ENCODE measurements around the gene ZNF423. TPM values are rescaled to one million over a fixed set of nuclear protein-coding genes. Genes with fewer than 3 reads are reported as not detected.

The ZNF423 gene
- total and polyA plus RNA-seq, 7 donors, result 2.3 to 30.7 (median 14.4) TPM

GRCh38 chr16:49585143-49585832, 270.6 kb downstream of the ZNF423 start:
- 91 to 94% (median 92%) methylated on average over 11 of the region's 11 CpGs for WGBS, 3 donors
- no peak for TF ChIP-seq CTCF (IDR thresholded peaks at IDR 0.05)
- intact Hi-C loops (cut with DNase I), result no loop called here

GRCh38 chr16:49583911-49584310, 272.0 kb downstream of the ZNF423 start:
- no peak overlapping the region for H3K27ac ChIP-seq
- no peaks in the 10 kb centered on the region for H3K9me3 ChIP-seq
- ATAC-seq (no peak), DNase-seq (no peak)
- WGBS, 3 donors, result 80 to 87% (median 86%) methylated on average over 3 of the region's 3 CpGs
- intact Hi-C loops (cut with DNase I), result no loop called here
- TF ChIP-seq CTCF (IDR thresholded peaks at IDR 0.05), result no peak
- H3K4me3 ChIP-seq, result no peak overlapping the region
- no peaks in the 10 kb centered on the region for H3K36me3 ChIP-seq (ENCODE audit: insufficient read depth in 1 of 2, low read depth in 1 of 2)
- H3K4me1 ChIP-seq, result peaks cover 26% of the 10 kb centered on the region
- H3K27me3 ChIP-seq (ENCODE audit: insufficient read depth in 3 of 3, low read length in 2 of 3), result no peaks in the 10 kb centered on the region

More at GRCh38 chr16:49585143-49585832, 270.6 kb downstream of the ZNF423 start:
- no peaks in the 10 kb centered on the region for H3K9me3 ChIP-seq
- ATAC-seq (no peak), DNase-seq (no peak)
- no peaks in the 10 kb centered on the region for H3K36me3 ChIP-seq (ENCODE audit: insufficient read depth in 1 of 2, low read depth in 1 of 2)
- H3K27me3 ChIP-seq (ENCODE audit: insufficient read depth in 3 of 3, low read length in 2 of 3), result no peaks in the 10 kb centered on the region
- H3K27ac ChIP-seq, result no peak overlapping the region
- no peak overlapping the region for H3K4me3 ChIP-seq
- peaks cover 26% of the 10 kb centered on the region for H3K4me1 ChIP-seq

GRCh38 chr16:49581630-49582298, 274.1 kb downstream of the ZNF423 start:
- H3K36me3 ChIP-seq (ENCODE audit: insufficient read depth in 1 of 2, low read depth in 1 of 2), result no peaks in the 10 kb centered on the region
- peaks cover 17% of the 10 kb centered on the region for H3K4me1 ChIP-seq
- TF ChIP-seq CTCF (IDR thresholded peaks at IDR 0.05), result no peak
- no peaks in the 10 kb centered on the region for H3K27me3 ChIP-seq (ENCODE audit: insufficient read depth in 3 of 3, low read length in 2 of 3)
- no peak for DNase-seq
- H3K9me3 ChIP-seq, result no peaks in the 10 kb centered on the region
- intact Hi-C loops (cut with DNase I), result no loop called here
- H3K4me3 ChIP-seq, result no peak overlapping the region
- ATAC-seq, result peak in 2 of 4 donors; percentile 61 to 62
- 36 to 49% (median 40%) methylated on average over 13 of the region's 13 CpGs for WGBS, 3 donors
- H3K27ac ChIP-seq, result no peak overlapping the region

- TF ChIP-seq CTCF (IDR thresholded peaks at IDR 0.05), result no peak
- no peaks in the 10 kb centered on the region for H3K36me3 ChIP-seq (ENCODE audit: insufficient read depth in 1 of 2, low read depth in 1 of 2)
- 73 to 81% (median 74%) methylated on average over 16 of the region's 16 CpGs for WGBS, 3 donors
- H3K4me1 ChIP-seq, result peaks cover 19% of the 10 kb centered on the region
- no peak overlapping the region for H3K4me3 ChIP-seq
- ATAC-seq, result no peak
- no peaks in the 10 kb centered on the region for H3K27me3 ChIP-seq (ENCODE audit: insufficient read depth in 3 of 3, low read length in 2 of 3)
- H3K27ac ChIP-seq, result no peak overlapping the region
- intact Hi-C loops (cut with DNase I), result no loop called here
- no peaks in the 10 kb centered on the region for H3K9me3 ChIP-seq
- DNase-seq, result no peak
These were observed 275.1 kb downstream of the ZNF423 start for GRCh38 chr16:49580751-49581303.

All from psoas muscle (tissue), 8 donors.